NCI-H510A treated with DMSO at 0.1 percent for 48 hours (cell line): ENCODE results near the gene AP1B1.
"Not testable (repeated sequence)": the region's sequence is repeated elsewhere in the genome, so short reads cannot be mapped to it uniquely, and the experiment has no call there.

Experiments
- DNase-seq: peaks from one replicate; lab custom pipeline; 2025; lab: John Stamatoyannopoulos, UW

Gene AP1B1

GRCh38 chr22:29386708-29387107 is 1.7 kb downstream of the AP1B1 start:
- no peak for DNase-seq

DNA sequence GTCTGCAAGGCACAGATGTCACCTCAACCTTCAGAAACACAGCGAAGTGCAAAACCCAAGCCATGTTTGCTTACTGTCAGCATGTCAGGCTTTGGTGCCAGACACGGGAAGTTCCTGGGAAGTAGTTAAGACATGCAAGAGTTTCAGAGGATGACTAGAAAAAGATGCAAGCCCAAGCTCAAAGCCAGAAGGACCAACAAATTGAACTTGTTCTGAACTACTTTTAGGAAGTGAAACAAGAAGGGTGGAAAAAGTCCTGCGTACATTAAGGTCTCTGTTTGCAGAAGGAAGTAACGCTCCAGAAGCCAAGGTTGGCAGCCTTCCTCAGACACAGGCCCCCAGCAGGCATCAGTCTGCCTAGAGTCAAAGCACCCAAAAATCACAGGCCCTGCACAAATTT is 2.6 kb downstream of the AP1B1 start:
- DNase-seq: no peak

DNA sequence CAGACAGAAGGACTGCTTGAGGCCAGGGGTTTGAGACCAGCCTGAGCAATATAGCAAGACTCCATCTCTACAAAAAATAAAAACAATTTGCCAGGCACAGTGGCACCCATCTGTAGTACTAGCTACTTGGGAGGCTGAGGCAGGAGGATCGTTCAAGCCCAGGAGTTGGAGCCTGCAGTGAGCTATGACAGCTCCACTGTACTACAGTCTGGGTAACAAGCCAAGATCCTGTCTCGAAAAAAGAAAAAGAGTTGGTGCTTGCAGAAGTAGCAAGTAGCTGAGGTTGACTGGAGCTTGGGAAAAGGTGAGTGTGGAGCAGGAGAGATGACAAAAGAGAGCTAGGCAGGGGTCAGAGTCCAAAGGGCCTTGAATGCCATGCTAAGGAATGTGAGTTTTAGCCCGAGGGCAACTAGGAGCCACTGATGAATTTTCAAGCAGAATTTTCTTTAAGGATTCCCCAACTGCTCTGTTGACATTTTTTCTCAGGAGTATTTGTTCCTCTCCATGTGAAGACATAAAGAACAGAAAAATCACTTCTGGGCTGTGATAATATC is 3.1 kb downstream of the AP1B1 start:
- no peak for DNase-seq

DNA sequence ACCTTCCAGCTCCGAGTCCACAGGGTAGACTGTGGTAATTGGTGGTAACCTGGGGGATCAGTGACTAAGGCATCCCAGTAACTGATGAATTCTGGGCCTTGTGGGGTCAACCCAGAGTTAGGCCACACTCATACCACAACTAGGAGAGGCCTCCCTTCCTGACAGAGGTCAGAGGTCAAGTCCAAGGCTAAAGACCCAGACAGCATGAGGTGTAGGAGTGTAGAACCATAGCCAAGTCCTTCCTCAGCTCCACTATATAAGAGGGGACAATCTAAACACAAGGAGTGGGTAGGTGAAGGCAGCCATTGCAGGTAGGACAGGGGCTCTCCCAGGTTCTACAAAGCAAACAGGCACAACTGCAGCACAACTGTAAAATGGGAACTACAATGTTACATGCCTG is 4.6 kb downstream of the AP1B1 start:
- no peak for DNase-seq

- no peak for DNase-seq
These were observed 5.6 kb downstream of the AP1B1 start for GRCh38 chr22:29382580-29383302.

GRCh38 chr22:29380856-29381255 is 7.5 kb downstream of the AP1B1 start:
- no peak for DNase-seq

- no peak for DNase-seq
These were observed 8.2 kb downstream of the AP1B1 start for GRCh38 chr22:29380032-29380781.

DNA sequence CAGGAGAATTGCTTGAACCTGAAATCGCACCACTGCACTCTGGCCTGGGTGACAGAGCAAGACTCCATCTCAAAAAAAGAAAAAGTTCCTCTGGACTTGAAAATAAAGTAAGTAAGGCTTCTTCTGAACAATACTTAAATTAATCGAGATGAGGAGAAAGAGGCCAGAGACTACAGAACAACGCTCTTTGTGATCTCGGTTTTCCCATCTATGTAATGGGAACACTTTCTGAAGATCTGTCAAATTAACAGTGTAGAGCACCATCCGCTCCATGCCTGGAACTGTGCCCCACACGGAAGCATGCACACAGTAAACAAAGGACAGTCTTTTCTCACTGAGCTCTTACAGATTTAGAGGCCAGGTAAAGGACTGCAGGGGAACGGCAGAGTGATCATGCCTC is 9.1 kb downstream of the AP1B1 start:
- no peak for DNase-seq

DNA sequence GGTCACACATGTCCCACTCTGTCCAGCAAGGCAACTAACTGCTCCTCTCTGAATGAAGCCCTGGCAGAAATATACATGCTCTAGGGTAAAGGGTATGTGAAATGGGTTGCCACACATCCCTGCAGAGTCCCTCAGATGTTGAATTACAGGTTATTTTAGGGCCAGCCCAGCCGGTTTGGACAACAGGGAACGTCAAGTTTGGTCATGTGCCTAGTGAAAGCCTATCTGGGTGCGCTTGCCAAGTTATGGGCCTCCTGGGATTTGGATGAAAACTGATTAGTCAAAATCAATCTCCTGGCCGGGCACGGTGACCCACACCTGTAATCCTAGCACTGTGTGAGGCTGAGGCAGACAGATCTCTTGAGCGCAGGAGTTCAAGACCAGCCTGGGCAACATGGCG is 10.4 kb downstream of the AP1B1 start:
- DNase-seq: no peak

DNA sequence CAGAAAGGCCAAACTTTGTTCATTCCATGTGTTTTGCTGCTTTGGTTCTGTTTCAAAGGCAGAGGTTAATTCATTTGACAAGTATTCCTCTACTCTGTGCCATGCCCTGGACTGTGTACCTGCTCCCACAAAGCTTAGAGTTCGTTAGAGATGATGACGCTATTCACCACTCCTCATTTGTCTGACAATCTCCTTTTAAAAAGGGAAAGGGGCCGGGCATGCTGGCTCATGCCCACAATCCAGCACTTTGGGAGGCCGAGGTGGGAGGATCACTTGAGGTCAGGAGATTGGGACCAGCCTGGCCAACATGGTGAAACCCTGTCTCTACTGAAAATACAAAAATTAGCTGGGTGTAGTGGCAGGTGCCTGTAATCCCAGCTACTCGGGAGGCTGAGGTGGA is 11.7 kb downstream of the AP1B1 start:
- DNase-seq: not testable (repeated sequence)

GRCh38 chr22:29375398-29376076 is 12.8 kb downstream of the AP1B1 start:
- DNase-seq: no peak

GRCh38 chr22:29374806-29375205 is 13.6 kb downstream of the AP1B1 start:
- not testable (repeated sequence) for DNase-seq

GRCh38 chr22:29374401-29374800 is 14.0 kb downstream of the AP1B1 start:
- no peak for DNase-seq

DNA sequence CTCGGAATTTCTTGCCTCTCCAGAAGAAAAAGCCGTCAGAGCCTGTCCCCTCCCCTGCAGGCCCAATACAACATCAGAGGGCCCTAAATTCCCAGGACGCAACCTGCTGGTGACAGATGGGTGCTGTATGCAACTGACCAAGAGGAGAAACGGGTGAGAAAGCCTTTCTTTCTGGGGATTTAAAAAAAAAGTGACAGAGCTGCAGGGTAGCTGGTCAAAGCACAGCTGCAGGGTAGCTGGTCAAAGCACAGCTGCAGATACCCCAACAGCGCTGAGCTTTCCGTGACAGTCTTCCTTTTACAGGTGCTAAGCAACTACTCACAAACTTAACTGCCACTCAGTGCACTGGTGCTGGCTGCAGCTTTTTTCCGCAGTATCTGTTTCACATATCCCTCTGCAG is 17.8 kb downstream of the AP1B1 start:
- DNase-seq: no peak

DNA sequence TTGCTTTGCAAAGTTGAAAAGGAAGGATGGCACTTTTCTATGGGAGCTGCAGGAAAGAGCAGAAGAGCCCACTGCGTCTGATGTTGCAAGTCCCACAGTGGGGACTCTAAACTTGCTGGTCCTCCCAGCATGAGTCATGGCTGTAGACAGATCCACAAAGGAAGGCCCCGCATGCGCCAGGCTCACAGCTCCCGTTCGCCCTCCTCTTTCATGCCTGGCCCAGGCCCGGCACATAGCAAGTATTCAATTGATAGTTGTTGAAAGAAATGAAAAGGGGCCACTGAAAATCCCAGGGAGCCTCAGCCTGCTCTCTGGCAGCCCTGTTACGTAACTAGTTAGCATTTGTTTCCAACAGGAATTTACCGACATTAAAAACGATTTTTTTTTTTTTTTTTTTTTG is 18.9 kb downstream of the AP1B1 start:
- DNase-seq: no peak

GRCh38 chr22:29359469-29359868 is 28.9 kb downstream of the AP1B1 start:
- no peak for DNase-seq

DNA sequence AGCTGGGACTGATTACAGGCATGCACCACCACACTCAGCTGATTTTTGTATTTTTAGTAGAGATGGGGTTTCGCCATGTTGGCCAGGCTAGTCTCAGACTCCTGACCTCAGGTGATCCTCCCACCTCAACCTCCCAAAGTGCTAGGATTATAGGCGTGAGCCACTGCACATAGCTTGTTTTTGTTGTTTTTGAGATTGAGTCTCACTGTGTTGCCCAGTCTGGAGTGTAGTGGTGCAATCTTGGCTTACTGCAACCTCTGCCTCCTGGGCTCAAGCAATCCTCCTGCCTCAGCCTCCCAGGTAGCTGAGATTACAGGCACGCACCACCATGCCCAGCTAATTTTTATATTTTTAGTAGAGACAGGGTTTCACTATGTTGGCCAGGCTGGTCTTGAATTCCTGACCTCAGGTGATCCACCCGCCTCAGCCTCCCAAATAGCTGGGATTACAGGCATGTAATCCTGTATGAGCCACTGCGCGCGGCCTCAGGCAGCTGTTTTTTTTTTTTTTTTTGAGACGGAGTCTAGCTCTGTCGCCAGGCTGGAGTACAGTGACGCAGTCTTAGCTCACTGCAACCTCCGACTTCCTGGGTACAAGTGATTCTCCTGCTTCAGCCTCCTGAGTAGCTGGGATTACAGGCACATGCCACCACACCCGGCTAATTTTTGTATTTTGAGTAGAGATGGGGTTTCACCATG is 31.0 kb downstream of the AP1B1 start:
- not testable (repeated sequence) for DNase-seq

GRCh38 chr22:29353860-29354259 is 34.5 kb downstream of the AP1B1 start:
- DNase-seq: no peak

DNA sequence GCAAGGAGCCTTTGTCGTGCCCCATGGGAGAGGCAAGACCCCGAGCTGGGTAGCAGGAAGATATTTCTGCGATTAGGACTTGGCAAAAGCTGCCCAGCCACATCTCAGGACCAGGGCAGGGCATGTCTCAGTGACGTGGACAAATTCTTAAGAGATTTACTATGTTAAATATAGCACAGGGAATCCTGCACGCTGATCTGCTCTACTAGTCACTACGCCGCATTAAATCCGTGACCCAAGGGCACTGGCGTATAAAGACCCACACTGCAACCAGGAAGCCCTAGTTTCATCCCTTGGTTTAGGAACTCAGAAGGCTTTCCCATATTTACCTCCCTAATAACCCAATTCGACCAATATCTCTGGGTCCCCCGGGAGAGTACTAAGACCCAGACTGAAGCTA is 35.1 kb downstream of the AP1B1 start:
- no peak for DNase-seq

- no peak for DNase-seq
These were observed 35.6 kb downstream of the AP1B1 start for GRCh38 chr22:29352778-29353177.

DNA sequence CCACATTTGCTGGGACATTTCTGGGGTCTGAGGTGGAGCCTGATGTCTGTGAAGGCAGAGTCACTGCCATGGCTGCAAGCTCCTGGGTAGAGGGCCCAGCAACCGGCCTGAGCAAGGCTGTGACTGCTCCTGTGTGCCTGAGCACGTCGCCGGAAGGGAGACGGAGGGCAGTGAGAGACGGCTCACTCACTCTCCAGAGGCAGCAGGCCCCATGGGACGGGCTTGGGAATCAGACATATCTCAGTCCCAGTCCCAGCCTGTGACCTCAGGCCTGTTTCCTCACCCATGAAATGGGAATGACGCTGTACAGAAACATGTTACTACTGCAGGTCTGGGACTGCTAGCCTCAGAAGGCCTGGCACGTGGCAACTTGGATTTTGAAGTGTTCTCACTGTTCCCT is 36.5 kb downstream of the AP1B1 start:
- no peak for DNase-seq

GRCh38 chr22:29351042-29351441 is 37.3 kb downstream of the AP1B1 start:
- DNase-seq: no peak
